22Rv1 (cell line): Measurements from ENCODE around the gene CACNA1C.

Experiments
- H3K27ac ChIP-seq: fragments of 450-650 bp; 2 replicates; pipeline ENCODE4 v1.5.1; 2017
- CTCF ChIP-seq: fragments of 450-650 bp; IDR thresholded peaks from 2 replicates; pipeline ENCODE4 v1.5.1; 2017; ENCODE audit warnings: mild to moderate bottlenecking
- ZFX ChIP-seq: fragments of 450-650 bp; IDR thresholded peaks from 2 replicates; pipeline ENCODE4 v1.6.1; 2017; ENCODE audit warnings: antibody characterized with exemption, borderline replicate concordance

Gene CACNA1C

GRCh38 chr12:2035431-2036055 lies 17.2 kb upstream of the CACNA1C start:
- H3K27ac ChIP-seq, result no peak overlapping the region
- no peak for TF ChIP-seq ZFX
- no peak for TF ChIP-seq CTCF

GRCh38 chr12:2039034-2039433 lies 13.8 kb upstream of the CACNA1C start:
- no peak overlapping the region for H3K27ac ChIP-seq
- TF ChIP-seq ZFX, result no peak
- TF ChIP-seq CTCF, result no peak

- no peak overlapping the region for H3K27ac ChIP-seq
- no peak for TF ChIP-seq CTCF
- TF ChIP-seq ZFX, result no peak
These were observed 9.7 kb upstream of the CACNA1C start for GRCh38 chr12:2043054-2043453.

GRCh38 chr12:2044165-2044564 lies 8.6 kb upstream of the CACNA1C start:
- no peak overlapping the region for H3K27ac ChIP-seq
- TF ChIP-seq ZFX (no peak), CTCF (no peak)

GRCh38 chr12:2046957-2047356 lies 5.8 kb upstream of the CACNA1C start:
- no peak for TF ChIP-seq ZFX
- TF ChIP-seq CTCF, result no peak

GRCh38 chr12:2047752-2048151 lies 5.0 kb upstream of the CACNA1C start:
- H3K27ac ChIP-seq, result no peak overlapping the region
- TF ChIP-seq ZFX (no peak), CTCF (no peak)

More at GRCh38 chr12:2046957-2047356, 5.8 kb upstream of the CACNA1C start:
- H3K27ac ChIP-seq, result no peak overlapping the region

GRCh38 chr12:2049604-2050540 lies 2.9 kb upstream of the CACNA1C start:
- TF ChIP-seq ZFX, result no peak
- TF ChIP-seq CTCF, result no peak
- H3K27ac ChIP-seq, result no peak overlapping the region
